Measurements from ENCODE around the gene STUB1.
A peak's percentile ranks its signal among the peaks of the same experiment; 100 is the strongest.

The STUB1 gene

GRCh38 chr16:674968-675883 lies 5.0 kb upstream of the STUB1 start, which contains the start of gene RHBDL1:
Gene RHBDL1, plus strand, starts transcription at chr16:675671. Its CDS starts 120 bp downstream, at chr16:675791.
- peak within 1 kb of the TSS; percentile 56 for H3K27ac Mint-ChIP-seq
- peaks cover 13 to 35% of the 10 kb centered on the region in 2 donors for H3K36me3 Mint-ChIP-seq
- peaks cover 17 to 21% of the 10 kb centered on the region in 2 donors for H3K4me1 Mint-ChIP-seq
- H3K4me3 Mint-ChIP-seq, result peak within 1 kb of the TSS; percentile 55 to 59
- H3K27me3 Mint-ChIP-seq, result peaks cover 13 to 25% of the 10 kb centered on the region in 2 donors
- DNase-seq (no peak), ATAC-seq (replicated peaks) (no peak)
- H3K9me3 Mint-ChIP-seq, result no peaks in the 10 kb centered on the region

DNA sequence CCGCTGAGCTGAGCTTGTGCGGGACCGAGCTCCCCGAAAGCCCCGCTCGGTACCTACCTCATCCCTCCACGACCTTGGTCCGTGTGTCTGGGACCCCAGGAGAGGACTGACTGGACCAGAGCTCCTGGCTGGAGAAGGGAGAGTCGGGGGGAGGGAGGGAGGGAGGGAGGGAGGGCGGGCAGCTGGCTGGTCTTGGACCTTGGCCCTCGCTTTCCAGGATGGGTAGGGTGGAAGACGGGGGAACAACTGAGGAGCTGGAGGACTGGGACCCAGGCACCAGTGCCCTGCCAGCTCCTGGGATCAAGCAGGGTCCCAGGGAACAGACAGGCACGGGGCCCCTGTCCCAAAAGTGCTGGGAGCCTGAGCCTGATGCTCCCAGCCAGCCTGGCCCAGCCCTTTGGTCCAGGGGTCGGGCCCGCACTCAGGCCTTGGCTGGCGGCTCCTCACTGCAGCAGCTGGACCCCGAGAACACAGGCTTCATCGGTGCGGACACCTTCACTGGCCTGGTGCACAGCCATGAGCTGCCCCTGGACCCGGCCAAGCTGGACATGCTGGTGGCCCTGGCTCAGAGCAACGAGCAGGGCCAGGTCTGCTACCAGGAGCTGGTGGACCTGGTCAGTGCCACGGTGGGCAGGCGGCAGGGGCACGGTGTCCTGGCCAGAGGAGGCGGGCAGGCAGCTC lies 4.2 kb upstream of the STUB1 start:
- Mint-ChIP-seq H3K36me3 (peaks cover 15 to 30% of the 10 kb centered on the region in 2 donors), H3K27ac (no peak overlapping the region), H3K27me3 (peaks cover 13 to 25% of the 10 kb centered on the region in 2 donors), H3K9me3 (no peaks in the 10 kb centered on the region), H3K4me1 (peaks cover 18 to 23% of the 10 kb centered on the region in 2 donors), H3K4me3 (no peak overlapping the region)
- DNase-seq (no peak), ATAC-seq (replicated peaks) (no peak)

DNA sequence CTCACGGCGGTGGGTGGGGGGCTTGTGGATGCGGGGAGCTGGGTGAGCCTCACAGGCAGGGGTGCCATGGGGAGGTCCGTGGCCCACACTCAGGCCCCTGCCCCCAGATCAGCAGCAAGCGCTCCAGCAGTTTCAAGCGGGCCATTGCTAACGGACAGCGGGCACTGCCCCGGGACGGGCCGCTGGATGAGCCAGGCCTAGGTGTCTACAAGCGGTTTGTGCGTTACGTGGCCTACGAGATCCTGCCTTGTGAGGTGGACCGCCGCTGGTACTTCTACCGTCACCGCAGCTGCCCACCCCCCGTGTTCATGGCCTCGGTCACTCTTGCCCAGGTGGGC lies 3.7 kb upstream of the STUB1 start:
- DNase-seq (no peak), ATAC-seq (replicated peaks) (no peak)
- Mint-ChIP-seq H3K4me3 (no peak overlapping the region), H3K27ac (no peak overlapping the region), H3K36me3 (peaks cover 20 to 29% of the 10 kb centered on the region in 2 donors), H3K9me3 (no peaks in the 10 kb centered on the region), H3K4me1 (peaks cover 22 to 28% of the 10 kb centered on the region in 2 donors), H3K27me3 (peaks cover 13 to 25% of the 10 kb centered on the region in 2 donors)

DNA sequence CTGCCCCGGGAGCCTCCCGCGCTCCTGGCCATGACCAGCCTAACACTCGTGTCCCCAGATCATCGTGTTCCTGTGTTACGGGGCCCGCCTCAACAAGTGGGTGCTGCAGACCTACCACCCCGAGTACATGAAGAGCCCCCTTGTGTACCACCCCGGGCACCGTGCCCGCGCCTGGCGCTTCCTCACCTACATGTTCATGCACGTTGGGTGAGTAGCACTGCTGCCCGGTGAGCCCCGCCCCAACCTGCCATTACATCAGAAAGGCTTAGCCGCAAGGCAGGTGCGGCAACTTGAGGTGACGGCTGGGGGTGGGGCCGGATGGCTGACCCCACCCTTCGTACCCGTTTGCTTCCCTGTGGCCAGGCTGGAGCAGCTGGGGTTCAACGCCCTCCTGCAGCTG lies 3.3 kb upstream of the STUB1 start:
- peaks cover 26 to 31% of the 10 kb centered on the region in 2 donors for H3K4me1 Mint-ChIP-seq
- no peak for ATAC-seq (replicated peaks)
- DNase-seq, result no peak
- peaks cover 13 to 25% of the 10 kb centered on the region in 2 donors for H3K27me3 Mint-ChIP-seq
- no peak overlapping the region for H3K4me3 Mint-ChIP-seq
- H3K36me3 Mint-ChIP-seq, result peaks cover 21 to 30% of the 10 kb centered on the region in 2 donors
- no peak overlapping the region for H3K27ac Mint-ChIP-seq
- no peaks in the 10 kb centered on the region for H3K9me3 Mint-ChIP-seq

GRCh38 chr16:677316-678190 lies 2.7 kb upstream of the STUB1 start:
- ATAC-seq (replicated peaks) (no peak), DNase-seq (no peak)
- H3K27me3 Mint-ChIP-seq, result peaks cover 13 to 25% of the 10 kb centered on the region in 2 donors
- peaks cover 29 to 38% of the 10 kb centered on the region in 2 donors for H3K4me1 Mint-ChIP-seq
- H3K36me3 Mint-ChIP-seq, result peaks cover 24 to 34% of the 10 kb centered on the region in 2 donors
- no peaks in the 10 kb centered on the region for H3K9me3 Mint-ChIP-seq
- H3K27ac Mint-ChIP-seq, result no peak overlapping the region
- H3K4me3 Mint-ChIP-seq, result no peak overlapping the region

GRCh38 chr16:678209-678857 lies 1.9 kb upstream of the STUB1 start:
- Mint-ChIP-seq H3K4me3 (peak overlapping the region in 1 of 2 donors; percentile 44), H3K27ac (no peak overlapping the region), H3K4me1 (peaks cover 31 to 46% of the 10 kb centered on the region in 2 donors), H3K9me3 (no peaks in the 10 kb centered on the region), H3K36me3 (peaks cover 22 to 36% of the 10 kb centered on the region in 2 donors), H3K27me3 (peaks cover 13 to 25% of the 10 kb centered on the region in 2 donors)
- no peak for DNase-seq
- ATAC-seq (replicated peaks), result no peak

DNA sequence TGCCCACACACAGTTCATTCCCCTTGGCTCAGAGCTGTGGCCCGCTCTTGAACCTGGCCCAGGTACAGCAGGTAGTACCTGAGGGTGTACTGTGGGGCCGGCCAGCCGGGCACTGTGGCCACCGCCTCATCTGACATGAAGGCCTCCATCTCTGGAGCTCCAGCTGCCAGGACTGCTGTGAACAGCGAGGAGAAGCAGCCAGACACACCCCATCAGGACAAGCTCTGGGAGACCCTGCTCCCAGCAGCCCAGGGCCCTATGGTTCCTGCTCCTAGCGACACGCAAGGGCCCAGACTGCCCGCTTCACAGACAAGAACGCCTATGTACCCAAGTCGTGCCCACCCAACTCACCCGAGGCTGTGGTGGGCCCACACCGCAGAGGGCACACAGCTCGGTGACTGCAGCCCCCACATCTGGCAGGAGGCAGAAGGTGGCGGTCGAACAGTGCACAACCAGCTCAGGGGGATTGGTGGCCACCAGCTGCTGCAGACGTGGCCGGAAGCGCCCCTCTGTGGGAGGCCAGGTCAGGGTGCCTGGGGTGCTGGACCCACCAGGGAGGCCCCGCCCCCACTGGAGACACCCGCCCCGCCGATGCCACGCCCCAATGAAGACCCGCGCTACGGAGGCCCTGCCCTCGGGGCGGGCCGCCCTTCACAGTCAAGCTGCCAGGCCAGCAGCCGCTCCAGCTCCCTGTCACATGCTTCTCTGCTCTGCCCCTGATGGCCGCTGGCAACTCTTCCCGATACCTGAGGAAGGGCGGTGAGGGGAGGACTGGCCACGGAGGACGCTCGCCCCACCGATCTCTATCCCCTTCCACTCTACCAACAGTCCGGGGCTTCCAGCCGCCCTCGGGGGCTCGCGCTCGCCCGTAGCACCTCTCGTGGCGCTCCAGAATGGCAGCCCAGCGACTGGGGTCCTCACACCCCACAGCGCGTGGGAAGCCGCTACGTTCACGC lies 1.1 kb upstream of the STUB1 start:
- Mint-ChIP-seq H3K9me3 (no peaks in the 10 kb centered on the region), H3K4me3 (peak overlapping the region; percentile 88 to 91), H3K27me3 (peaks cover 13 to 25% of the 10 kb centered on the region in 2 donors), H3K27ac (peak overlapping the region; percentile 82), H3K4me1 (peaks cover 34 to 51% of the 10 kb centered on the region in 2 donors), H3K36me3 (peaks cover 22 to 35% of the 10 kb centered on the region in 2 donors)
- DNase-seq, result peak; percentile 30
- peak; percentile 12 to 15 for ATAC-seq (replicated peaks)

GRCh38 chr16:680625-680945 lies 375 bp downstream of the STUB1 start:
- peak overlapping the region; percentile 89 to 91 for H3K4me3 Mint-ChIP-seq
- H3K36me3 Mint-ChIP-seq, result peaks cover 21 to 37% of the 10 kb centered on the region in 2 donors

DNA sequence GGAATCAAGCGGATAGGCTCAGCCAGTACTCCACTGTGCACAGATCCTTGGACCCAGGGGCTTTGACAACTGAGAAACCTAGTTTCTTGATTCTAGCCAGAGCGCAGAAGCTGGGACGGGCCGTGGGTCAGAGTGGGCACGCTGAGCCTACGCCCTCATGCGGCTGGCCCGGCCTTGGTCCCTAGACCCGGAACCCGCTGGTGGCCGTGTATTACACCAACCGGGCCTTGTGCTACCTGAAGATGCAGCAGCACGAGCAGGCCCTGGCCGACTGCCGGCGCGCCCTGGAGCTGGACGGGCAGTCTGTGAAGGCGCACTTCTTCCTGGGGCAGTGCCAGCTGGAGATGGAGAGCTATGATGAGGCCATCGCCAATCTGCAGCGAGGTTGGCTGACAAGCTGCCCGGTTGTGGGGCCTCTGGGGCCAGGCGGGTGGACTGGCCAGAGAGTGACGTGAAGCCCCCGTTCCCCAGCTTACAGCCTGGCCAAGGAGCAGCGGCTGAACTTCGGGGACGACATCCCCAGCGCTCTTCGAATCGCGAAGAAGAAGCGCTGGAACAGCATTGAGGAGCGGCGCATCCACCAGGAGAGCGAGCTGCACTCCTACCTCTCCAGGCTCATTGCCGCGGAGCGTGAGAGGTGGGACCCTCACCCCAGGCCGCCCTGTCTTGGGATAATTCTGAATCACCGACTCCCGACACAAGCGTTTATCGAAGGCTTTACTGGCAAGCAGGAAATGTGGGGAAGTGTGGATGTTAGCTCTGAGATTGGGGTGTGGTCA lies 946 bp downstream of the STUB1 start:
- Mint-ChIP-seq H3K27ac (peak overlapping the region; percentile 79), H3K9me3 (no peaks in the 10 kb centered on the region)
- no peak for DNase-seq

More at GRCh38 chr16:680625-680945, 375 bp downstream of the STUB1 start:
- Mint-ChIP-seq H3K9me3 (no peaks in the 10 kb centered on the region), H3K27me3 (peaks cover 6 to 16% of the 10 kb centered on the region in 2 donors), H3K4me1 (peaks cover 29 to 52% of the 10 kb centered on the region in 2 donors), H3K27ac (no peak overlapping the region)
- DNase-seq, result no peak
- ATAC-seq (replicated peaks), result no peak

DNA sequence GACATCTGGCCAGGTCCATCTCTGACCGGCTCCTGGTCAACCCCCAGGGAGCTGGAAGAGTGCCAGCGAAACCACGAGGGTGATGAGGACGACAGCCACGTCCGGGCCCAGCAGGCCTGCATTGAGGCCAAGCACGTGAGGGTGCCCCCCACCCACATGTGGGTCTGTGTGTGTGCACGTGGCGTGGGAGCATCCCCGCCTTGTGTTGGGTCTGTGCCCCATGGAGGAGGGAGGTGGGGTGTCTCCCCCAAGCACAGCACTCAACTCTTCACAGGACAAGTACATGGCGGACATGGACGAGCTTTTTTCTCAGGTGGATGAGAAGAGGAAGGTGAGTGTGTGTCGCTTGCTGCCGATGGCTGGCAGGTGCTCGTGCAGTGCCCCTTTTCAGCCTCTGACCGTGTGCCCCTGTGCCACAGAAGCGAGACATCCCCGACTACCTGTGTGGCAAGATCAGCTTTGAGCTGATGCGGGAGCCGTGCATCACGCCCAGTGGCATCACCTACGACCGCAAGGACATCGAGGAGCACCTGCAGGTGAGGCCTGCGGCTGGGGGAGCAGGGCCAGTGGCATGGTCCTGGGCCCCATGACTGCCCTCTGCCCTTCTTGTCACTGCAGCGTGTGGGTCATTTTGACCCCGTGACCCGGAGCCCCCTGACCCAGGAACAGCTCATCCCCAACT lies 1.7 kb downstream of the STUB1 start:
- DNase-seq, result no peak
- Mint-ChIP-seq H3K9me3 (no peaks in the 10 kb centered on the region), H3K4me3 (peak overlapping the region; percentile 78 to 91), H3K36me3 (peaks cover 21 to 47% of the 10 kb centered on the region in 2 donors), H3K27me3 (peaks cover 2 to 13% of the 10 kb centered on the region in 2 donors), H3K4me1 (peaks cover 29 to 60% of the 10 kb centered on the region in 2 donors), H3K27ac (peak overlapping the region; percentile 79)
- no peak for ATAC-seq (replicated peaks)

More for the DNA sequence above, 946 bp downstream of the STUB1 start:
- H3K27me3 Mint-ChIP-seq, result peaks cover 6 to 16% of the 10 kb centered on the region in 2 donors
- H3K4me1 Mint-ChIP-seq, result peaks cover 30 to 58% of the 10 kb centered on the region in 2 donors
- peaks cover 21 to 43% of the 10 kb centered on the region in 2 donors for H3K36me3 Mint-ChIP-seq
- ATAC-seq (replicated peaks), result no peak
- H3K4me3 Mint-ChIP-seq, result peak overlapping the region; percentile 78 to 91

DNA sequence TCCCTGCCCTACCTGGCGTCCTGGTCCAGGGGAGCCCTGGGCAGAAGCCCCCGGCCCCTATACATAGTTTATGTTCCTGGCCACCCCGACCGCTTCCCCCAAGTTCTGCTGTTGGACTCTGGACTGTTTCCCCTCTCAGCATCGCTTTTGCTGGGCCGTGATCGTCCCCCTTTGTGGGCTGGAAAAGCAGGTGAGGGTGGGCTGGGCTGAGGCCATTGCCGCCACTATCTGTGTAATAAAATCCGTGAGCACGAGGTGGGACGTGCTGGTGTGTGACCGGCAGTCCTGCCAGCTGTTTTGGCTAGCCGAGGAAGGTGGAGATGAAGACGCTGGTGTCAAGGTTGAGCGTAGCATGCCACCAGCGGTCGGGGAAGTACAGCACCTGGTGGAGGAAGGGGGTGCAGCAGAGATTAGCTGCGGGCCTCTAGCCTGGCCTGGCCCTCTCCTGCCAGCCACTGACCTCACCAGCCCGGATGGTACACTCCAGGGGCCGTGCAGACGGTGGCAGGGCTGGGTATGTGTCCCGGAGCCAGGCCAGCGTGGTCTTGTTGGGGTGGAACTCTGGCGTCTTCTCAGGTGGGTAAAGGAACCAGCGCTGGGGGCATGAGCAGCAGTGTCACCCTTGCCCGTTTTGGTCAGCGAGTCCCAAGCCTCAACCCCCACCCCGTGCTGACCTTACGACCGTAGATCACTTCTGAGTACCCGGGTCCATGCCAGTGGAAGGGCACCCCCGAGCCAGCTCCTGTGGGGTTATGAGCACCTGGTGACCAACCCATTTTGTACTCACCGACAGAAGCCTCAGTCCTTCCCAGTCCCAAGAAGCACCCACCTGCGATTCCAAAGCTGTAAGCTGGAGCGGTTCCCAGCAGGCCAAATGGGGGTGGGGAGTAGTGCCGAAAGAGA lies 2.5 kb downstream of the STUB1 start:
- no peak for ATAC-seq (replicated peaks)
- no peak for DNase-seq
- H3K36me3 Mint-ChIP-seq, result peaks cover 23 to 47% of the 10 kb centered on the region in 2 donors
- no peaks in the 10 kb centered on the region for H3K9me3 Mint-ChIP-seq
- peaks cover 27 to 60% of the 10 kb centered on the region in 2 donors for H3K4me1 Mint-ChIP-seq
- H3K27ac Mint-ChIP-seq, result peak overlapping the region; percentile 54
- peak overlapping the region; percentile 85 to 91 for H3K4me3 Mint-ChIP-seq
- peaks cover 0 to 4% of the 10 kb centered on the region in 2 donors for H3K27me3 Mint-ChIP-seq
